OCI-LY1 (cell line): ENCODE data around the gene DSEL.

Experiments
- CTCF ChIP-seq: fragments of 200-600 bp; sonication (generic), shearing (Covaris generic); IDR thresholded peaks from 2 replicates; pipeline ENCODE4 v1.5.1; 2017; ENCODE audit warnings: mild to moderate bottlenecking, antibody characterized with exemption, low read length, moderate library complexity, mixed read lengths
- EZH2 ChIP-seq: fragments of 200-600 bp; sonication (generic), shearing (Covaris generic); IDR thresholded peaks from 2 replicates; pipeline ENCODE4 v1.8.0; 2017; ENCODE audit warnings: borderline replicate concordance, mixed run types, mild to moderate bottlenecking, antibody characterized with exemption, low read length, moderate library complexity, mixed read lengths

- TF ChIP-seq CTCF (no peak), EZH2 (no peak)
Observed at GRCh38 chr18:67525328-67526099, 9.0 kb upstream of the DSEL start.
